ENCODE data around the gene TADA2A. TPM values are rescaled to one million over a fixed set of nuclear protein-coding genes. Genes with fewer than 3 reads are reported as not detected.
"Not testable (repeated sequence)": the region's sequence is repeated elsewhere in the genome, so short reads cannot be mapped to it uniquely, and the experiment has no call there.

TADA2A gene
- total RNA-seq, 4 donors from 2014 or later = 10.5 to 39.3 (median 16.1) TPM

GRCh38 chr17:37503148-37503547 lies 96.5 kb downstream of the TADA2A start:
- H3K27me3 ChIP-seq = no peaks in the 10 kb centered on the region
- no peaks in the 10 kb centered on the region for H3K9me3 ChIP-seq
- TF ChIP-seq CTCF (IDR thresholded peaks at IDR 0.05) = no peak
- TF ChIP-seq EP300 (IDR thresholded peaks at IDR 0.05) = no peak
- WGBS = 95% methylated on average over 6 of the region's 6 CpGs
- no peak overlapping the region for H3K4me3 ChIP-seq
- peaks cover 19% of the 10 kb centered on the region for H3K4me1 ChIP-seq
- no peak overlapping the region for H3K27ac ChIP-seq
- peaks cover 3% of the 10 kb centered on the region for H3K36me3 ChIP-seq
- no peak for DNase-seq (ENCODE audit: low spot score in 2 of 2)

GRCh38 chr17:37505333-37505732 lies 98.6 kb downstream of the TADA2A start:
- Histone ChIP-seq H3K4me3 (no peak overlapping the region), H3K9me3 (no peaks in the 10 kb centered on the region), H3K27ac (no peak overlapping the region), H3K27me3 (no peaks in the 10 kb centered on the region), H3K4me1 (peaks cover 19% of the 10 kb centered on the region), H3K36me3 (peaks cover 4% of the 10 kb centered on the region)
- no peak for DNase-seq (ENCODE audit: low spot score in 2 of 2)
- TF ChIP-seq POLR2AphosphoS5 (IDR thresholded peaks at IDR 0.05) (no peak), POLR2A (IDR thresholded peaks at IDR 0.05) (no peak), CTCF (IDR thresholded peaks at IDR 0.05) (no peak), EP300 (IDR thresholded peaks at IDR 0.05) (no peak)
- 86% methylated on average over 3 of the region's 3 CpGs for WGBS

GRCh38 chr17:37506678-37507077 lies 100.0 kb downstream of the TADA2A start:
- 62% methylated on average over 10 of the region's 10 CpGs for WGBS

GRCh38 chr17:37507111-37507510 lies 100.4 kb downstream of the TADA2A start:
- Histone ChIP-seq H3K36me3 (peaks cover 9% of the 10 kb centered on the region), H3K4me3 (no peak overlapping the region), H3K9me3 (no peaks in the 10 kb centered on the region), H3K4me1 (peaks cover 11% of the 10 kb centered on the region), H3K27me3 (no peaks in the 10 kb centered on the region), H3K27ac (no peak overlapping the region)
- 75% methylated on average over 8 of the region's 9 CpGs for WGBS
- TF ChIP-seq CTCF (IDR thresholded peaks at IDR 0.05) = no peak
- no peak for TF ChIP-seq EP300 (IDR thresholded peaks at IDR 0.05)
- TF ChIP-seq POLR2A (IDR thresholded peaks at IDR 0.05) = no peak
- no peak for TF ChIP-seq POLR2AphosphoS5 (IDR thresholded peaks at IDR 0.05)
- DNase-seq (ENCODE audit: low spot score in 2 of 2) = no peak

More at GRCh38 chr17:37506678-37507077, 100.0 kb downstream of the TADA2A start:
- Histone ChIP-seq H3K36me3 (peaks cover 8% of the 10 kb centered on the region), H3K4me3 (no peak overlapping the region), H3K9me3 (no peaks in the 10 kb centered on the region), H3K4me1 (peaks cover 11% of the 10 kb centered on the region), H3K27ac (no peak overlapping the region), H3K27me3 (no peaks in the 10 kb centered on the region)
- TF ChIP-seq CTCF (IDR thresholded peaks at IDR 0.05) (peak; percentile 30 to 53), POLR2A (IDR thresholded peaks at IDR 0.05) (no peak)
- DNase-seq (ENCODE audit: low spot score in 2 of 2) = no peak

- H3K36me3 ChIP-seq = peaks cover 34% of the 10 kb centered on the region
- no peak overlapping the region for H3K4me3 ChIP-seq
- no peak for DNase-seq (ENCODE audit: low spot score in 2 of 2)
- H3K27ac ChIP-seq = no peak overlapping the region
- H3K27me3 ChIP-seq = no peaks in the 10 kb centered on the region
- TF ChIP-seq CTCF (IDR thresholded peaks at IDR 0.05) (no peak), EP300 (IDR thresholded peaks at IDR 0.05) (no peak), POLR2A (IDR thresholded peaks at IDR 0.05) (no peak), POLR2AphosphoS5 (IDR thresholded peaks at IDR 0.05) (no peak)
- H3K4me1 ChIP-seq = peaks cover 11% of the 10 kb centered on the region
- H3K9me3 ChIP-seq = no peaks in the 10 kb centered on the region
- WGBS = 90% methylated on average over 17 of the region's 17 CpGs
These were observed 103.4 kb downstream of the TADA2A start for GRCh38 chr17:37510056-37510455.

GRCh38 chr17:37511642-37512041 lies 105.0 kb downstream of the TADA2A start:
- not testable (repeated sequence) for H3K27me3 ChIP-seq; H3K4me3 ChIP-seq; H3K9me3 ChIP-seq; DNase-seq (ENCODE audit: low spot score in 2 of 2); H3K4me1 ChIP-seq; H3K27ac ChIP-seq
- 93% methylated on average over 1 of the region's 1 CpG for WGBS
- H3K36me3 ChIP-seq = peaks cover 49% of the 10 kb centered on the region

All from suprapubic skin (tissue), 4 donors.